GM23338 (cell line): ENCODE measurements around the gene CD300H.

ENCODE experiments used
- CREB1 ChIP-seq: fragments of 250-450 bp; sonication (Bioruptor Pico); IDR thresholded peaks from 2 replicates; pipeline ENCODE4 v1.5.0; 2020; ENCODE audit warnings: low read depth, mild to moderate bottlenecking, moderate library complexity
- CTCF ChIP-seq, 2 experiments: fragments of 200-600 bp in 1 of 2; sonication (generic) in 1 of 2; conservative IDR thresholded peaks; 2 replicates each; pipeline versions ENCODE4 v1.5.1 to v1.6.1; 2016 to 2017; ENCODE audit warnings: antibody characterized with exemption in 2 of 2, low read depth in 2 of 2, mild to moderate bottlenecking in 2 of 2, moderate library complexity in 1 of 2
- ETS1 ChIP-seq: IDR thresholded peaks from 2 replicates; pipeline ENCODE4 v1.6.1; 2016; ENCODE audit warnings: antibody characterized with exemption
- EZH2 ChIP-seq: fragments of 200-600 bp; sonication (generic); IDR thresholded peaks from one replicate; pipeline ENCODE4 v1.8.0; 2017; ENCODE audit warnings: antibody characterized with exemption, mild to moderate bottlenecking, low read depth; ENCODE audit not compliant: unreplicated experiment
- EZH2phosphoT487 ChIP-seq: fragments of 200-600 bp; sonication (generic); IDR thresholded peaks from one replicate; pipeline ENCODE4 v1.8.1; 2018; ENCODE audit warnings: antibody characterized with exemption; ENCODE audit not compliant: unreplicated experiment
- JUNB ChIP-seq: IDR thresholded peaks from one replicate; pipeline ENCODE4 v1.6.1; 2016; ENCODE audit warnings: antibody characterized with exemption; ENCODE audit not compliant: unreplicated experiment
- NANOG ChIP-seq: IDR thresholded peaks from 2 replicates; pipeline ENCODE4 v1.6.1; 2016; ENCODE audit warnings: antibody characterized with exemption, borderline replicate concordance
- POLR2AphosphoS5 ChIP-seq: IDR thresholded peaks from 2 replicates; pipeline ENCODE4 v1.6.1; 2016; ENCODE audit warnings: antibody characterized with exemption, low read depth
- REST ChIP-seq: IDR thresholded peaks from one replicate; pipeline ENCODE4 v1.6.1; 2018; ENCODE audit warnings: antibody characterized with exemption; ENCODE audit not compliant: unreplicated experiment
- ZNF114 ChIP-seq: fragments of 250-450 bp; sonication (Bioruptor Pico); IDR thresholded peaks from 2 replicates; pipeline ENCODE4 v1.5.0; 2020; ENCODE audit warnings: mild to moderate bottlenecking, moderate library complexity
- ZNF462 ChIP-seq: fragments of 250-450 bp; sonication (Bioruptor Pico); IDR thresholded peaks from 2 replicates; pipeline ENCODE4 v1.5.0; 2020; ENCODE audit warnings: mild to moderate bottlenecking, moderate library complexity

GRCh38 chr17:74530831-74531150 lies 36.5 kb downstream of the CD300H start:
- no peak for TF ChIP-seq CTCF (conservative IDR thresholded peaks at IDR 0.05; ENCODE audit: low read depth in 2 of 2)
- no peak for TF ChIP-seq EZH2phosphoT487
- TF ChIP-seq EZH2, result no peak
- TF ChIP-seq REST, result no peak
- no peak for TF ChIP-seq CREB1 (CRISPR knock-in tag)
- TF ChIP-seq ETS1, result no peak
- TF ChIP-seq POLR2AphosphoS5, result no peak
- TF ChIP-seq JUNB, result no peak
- TF ChIP-seq ZNF114 (CRISPR knock-in tag), result no peak
- no peak for TF ChIP-seq NANOG
- TF ChIP-seq ZNF462 (CRISPR knock-in tag), result no peak
